ENCODE results near the gene STAG1.

Gene STAG1

GRCh38 chr3:136513367-136513766, 238.8 kb downstream of the STAG1 start:
- Histone ChIP-seq H3K79me2 (ENCODE audit: insufficient read depth, low read length) (peaks cover 7% of the 10 kb centered on the region; the same call in 1 of the 2 replicates), H3K4me3 (ENCODE audit: low read length, poor library complexity, severe bottlenecking) (no peak overlapping the region), H4K20me1 (ENCODE audit: insufficient read depth, low read length, poor library complexity, severe bottlenecking) (no peaks in the 10 kb centered on the region)

DNA sequence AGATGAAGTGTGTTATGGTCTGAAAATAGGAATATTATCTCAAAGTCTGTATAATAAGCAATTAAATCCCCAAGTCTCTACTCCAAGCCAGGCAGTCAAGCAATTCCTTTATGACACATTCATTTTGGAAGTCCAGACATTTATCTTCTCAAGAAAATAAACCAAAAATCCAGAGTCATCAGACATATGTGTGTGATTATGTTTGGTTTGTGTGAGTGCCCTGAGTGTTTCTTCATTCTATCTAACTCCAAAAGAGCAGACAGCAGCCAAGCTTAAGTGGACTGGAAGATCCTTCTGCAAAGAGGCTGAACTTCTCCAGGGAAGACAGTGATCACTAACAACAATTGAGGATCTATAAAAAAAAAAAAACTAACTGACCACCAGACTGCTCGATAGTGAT, 239.8 kb downstream of the STAG1 start:
- H3F3A ChIP-seq (ENCODE audit: low read depth): no peaks in the 10 kb centered on the region
- H3K9me3 ChIP-seq (ENCODE audit: insufficient read depth, low read depth, low read length): no peaks in the 10 kb centered on the region
- H3K27me3 ChIP-seq (ENCODE audit: insufficient read depth, low read length, poor library complexity, severe bottlenecking): no peaks in the 10 kb centered on the region
- no peak overlapping the region for H3K9ac ChIP-seq (ENCODE audit: low read depth, low read length, poor library complexity, severe bottlenecking)
- H3K9me2 ChIP-seq (replicated peaks; ENCODE audit: low read depth, low read length): no peaks in the 10 kb centered on the region
- no peak for TF ChIP-seq CTCF (conservative IDR thresholded peaks at IDR 0.05; ENCODE audit: low read length)
- H3K4me2 ChIP-seq (ENCODE audit: low read depth, low read length, poor library complexity, severe bottlenecking): no peak overlapping the region
- H3K79me2 ChIP-seq (ENCODE audit: insufficient read depth, low read length): peaks cover 7% of the 10 kb centered on the region; the same call in 1 of the 2 replicates
- H3K4me1 ChIP-seq (ENCODE audit: insufficient read depth, low read length, poor library complexity, severe bottlenecking): no peaks in the 10 kb centered on the region
- no peak overlapping the region for H3K4me3 ChIP-seq (ENCODE audit: low read length, poor library complexity, severe bottlenecking)
- 0 out of 2 replicates have a peak, but pooled peaks cover 3% of the 10 kb centered on the region for H3K36me3 ChIP-seq (ENCODE audit: insufficient read depth, low read length)
- no peaks in the 10 kb centered on the region for H4K20me1 ChIP-seq (ENCODE audit: insufficient read depth, low read length, poor library complexity, severe bottlenecking)
- no peak overlapping the region for H2AFZ ChIP-seq (ENCODE audit: low read length)

More at GRCh38 chr3:136513367-136513766, 238.8 kb downstream of the STAG1 start:
- no peak for TF ChIP-seq CTCF (conservative IDR thresholded peaks at IDR 0.05; ENCODE audit: low read length)
- TF ChIP-seq EZH2phosphoT487 (IDR thresholded peaks at IDR 0.05; ENCODE audit: borderline replicate concordance): no peak
- peaks cover 6% of the 10 kb centered on the region; the same call in 1 of the 2 replicates for H3K36me3 ChIP-seq (ENCODE audit: insufficient read depth, low read length)
- H3K9me2 ChIP-seq (replicated peaks; ENCODE audit: low read depth, low read length): no peaks in the 10 kb centered on the region
- H3K4me2 ChIP-seq (ENCODE audit: low read depth, low read length, poor library complexity, severe bottlenecking): no peak overlapping the region
- no peak overlapping the region for H2AFZ ChIP-seq (ENCODE audit: low read length)
- no peaks in the 10 kb centered on the region for H3K9me3 ChIP-seq (ENCODE audit: insufficient read depth, low read depth, low read length)
- H3K27me3 ChIP-seq (ENCODE audit: insufficient read depth, low read length, poor library complexity, severe bottlenecking): no peaks in the 10 kb centered on the region
- H3K9ac ChIP-seq (ENCODE audit: low read depth, low read length, poor library complexity, severe bottlenecking): no peak overlapping the region
- no peaks in the 10 kb centered on the region for H3F3A ChIP-seq (ENCODE audit: low read depth)
- no peaks in the 10 kb centered on the region for H3K4me1 ChIP-seq (ENCODE audit: insufficient read depth, low read length, poor library complexity, severe bottlenecking)

DNA sequence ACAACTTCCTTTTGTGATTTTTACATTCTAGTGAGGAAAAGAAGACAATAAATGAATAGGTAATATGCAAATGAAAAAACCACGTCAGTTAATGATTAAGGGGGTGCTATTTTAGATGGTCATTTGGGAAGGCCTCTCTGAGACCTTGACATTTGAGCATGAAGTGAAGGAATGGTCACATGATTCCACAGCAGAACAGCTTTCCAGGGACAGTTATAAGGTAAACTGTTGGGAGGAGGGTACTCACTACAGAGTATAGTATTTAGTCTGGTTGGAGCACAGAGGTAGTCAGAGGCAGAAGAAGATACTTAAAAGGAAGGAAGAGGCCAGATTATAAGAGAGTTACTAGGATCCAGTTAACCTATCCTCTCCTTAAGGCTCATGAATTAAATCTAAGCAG, 246.5 kb downstream of the STAG1 start:
- no peak overlapping the region for H2AFZ ChIP-seq (ENCODE audit: low read length)
- H3K9me2 ChIP-seq (replicated peaks; ENCODE audit: low read depth, low read length): no peaks in the 10 kb centered on the region
- H3K9me3 ChIP-seq (ENCODE audit: insufficient read depth, low read depth, low read length): no peaks in the 10 kb centered on the region
- no peak overlapping the region for H3K9ac ChIP-seq (ENCODE audit: low read depth, low read length, poor library complexity, severe bottlenecking)
- H3K79me2 ChIP-seq (ENCODE audit: insufficient read depth, low read length): no peaks in the 10 kb centered on the region
- H3F3A ChIP-seq (ENCODE audit: low read depth): no peaks in the 10 kb centered on the region
- no peaks in the 10 kb centered on the region for H4K20me1 ChIP-seq (ENCODE audit: insufficient read depth, low read length, poor library complexity, severe bottlenecking)
- no peaks in the 10 kb centered on the region for H3K4me1 ChIP-seq (ENCODE audit: insufficient read depth, low read length, poor library complexity, severe bottlenecking)
- no peak for TF ChIP-seq EZH2phosphoT487 (IDR thresholded peaks at IDR 0.05; ENCODE audit: borderline replicate concordance)
- no peak for TF ChIP-seq CTCF (conservative IDR thresholded peaks at IDR 0.05; ENCODE audit: low read length)
- H3K27me3 ChIP-seq (ENCODE audit: insufficient read depth, low read length, poor library complexity, severe bottlenecking): no peaks in the 10 kb centered on the region
- no peak overlapping the region for H3K4me2 ChIP-seq (ENCODE audit: low read depth, low read length, poor library complexity, severe bottlenecking)
- H3K36me3 ChIP-seq (ENCODE audit: insufficient read depth, low read length): peaks cover 14% of the 10 kb centered on the region; the same call in 1 of the 2 replicates
- H3K4me3 ChIP-seq (ENCODE audit: low read length, poor library complexity, severe bottlenecking): no peak overlapping the region

Data from Loucy (cell line).